GM12892 (cell line): ENCODE results near the gene RNF148.

ENCODE experiments used
- POLR2A ChIP-seq: IDR thresholded peaks from 2 replicates; pipeline ENCODE4 v1.6.1; 2011; ENCODE audit warnings: low read depth, low read length, control low read depth
- POLR2AphosphoS5 ChIP-seq: IDR thresholded peaks from 2 replicates; pipeline ENCODE4 v1.6.1; 2011; ENCODE audit warnings: low read depth, low read length, control low read depth

DNA sequence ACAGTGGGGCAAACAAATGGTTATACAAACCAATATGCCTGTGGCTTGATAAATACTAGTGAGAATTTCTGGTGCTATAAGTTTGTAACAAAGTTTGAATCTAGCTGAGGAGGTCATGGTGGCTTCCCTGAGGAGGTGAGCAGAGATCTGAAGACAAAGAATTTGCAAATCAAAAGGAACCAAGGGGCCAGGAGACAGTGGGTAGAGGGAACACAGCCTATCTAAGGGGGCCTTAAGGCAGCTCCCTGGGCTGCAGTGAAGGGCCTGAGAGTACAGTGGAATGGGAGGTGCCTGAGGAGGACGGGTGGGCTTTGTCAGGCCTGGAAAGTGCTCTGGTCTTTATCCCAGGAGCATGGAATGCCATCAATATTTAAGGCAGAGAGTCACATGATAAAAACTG, 25.6 kb downstream of the RNF148 start:
- TF ChIP-seq POLR2AphosphoS5 (no peak), POLR2A (no peak)
